GM19035 (cell line): ENCODE measurements around the gene RALGPS1.

ENCODE experiments used
- ATAC-seq: cut with Tn5 transposase; IDR thresholded peaks from one replicate; pipeline ENCODE4 v1.9.1; 2021; ENCODE audit not compliant: unreplicated experiment

The RALGPS1 gene

DNA sequence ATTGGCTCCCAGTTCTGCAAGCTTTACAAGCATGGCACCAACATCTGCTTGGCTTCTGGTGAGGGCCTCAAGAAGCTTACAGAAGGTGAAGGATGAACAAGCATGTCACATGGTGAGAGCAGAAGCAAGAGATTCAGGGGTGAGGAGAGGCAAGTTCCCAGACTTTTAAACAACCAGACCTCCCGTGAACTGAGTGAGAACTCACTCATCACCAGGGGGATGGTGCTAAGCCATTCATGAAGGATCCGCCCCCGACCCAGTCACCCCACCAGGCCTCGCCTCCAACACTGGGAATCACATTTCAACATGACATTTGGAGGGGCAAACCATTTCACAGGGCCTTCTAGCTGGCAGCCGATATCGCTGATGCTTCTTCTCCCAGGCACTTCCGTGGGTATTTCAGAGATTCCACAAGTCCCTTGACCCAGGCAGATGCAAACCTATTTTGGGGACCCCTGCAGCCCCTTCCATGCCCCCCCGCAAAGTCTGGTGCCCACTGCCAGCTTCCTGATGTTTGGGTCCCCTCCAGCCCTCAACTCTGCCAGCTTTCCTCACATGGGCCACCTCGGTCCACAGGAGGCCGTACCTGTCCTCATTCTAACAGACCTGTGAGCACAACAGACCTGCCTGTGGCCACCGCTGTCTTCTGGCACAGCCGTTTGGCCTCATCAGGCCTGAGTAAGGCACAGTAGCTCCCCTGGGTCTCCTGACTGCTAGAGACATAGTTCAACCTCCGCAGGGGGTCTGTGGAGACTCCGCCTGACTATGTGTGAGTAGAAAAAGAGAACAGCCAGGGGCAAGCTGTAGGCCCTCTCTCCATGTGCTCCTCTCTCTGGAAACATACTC lies 268.5 kb downstream of the RALGPS1 start:
- ATAC-seq, result no peak

DNA sequence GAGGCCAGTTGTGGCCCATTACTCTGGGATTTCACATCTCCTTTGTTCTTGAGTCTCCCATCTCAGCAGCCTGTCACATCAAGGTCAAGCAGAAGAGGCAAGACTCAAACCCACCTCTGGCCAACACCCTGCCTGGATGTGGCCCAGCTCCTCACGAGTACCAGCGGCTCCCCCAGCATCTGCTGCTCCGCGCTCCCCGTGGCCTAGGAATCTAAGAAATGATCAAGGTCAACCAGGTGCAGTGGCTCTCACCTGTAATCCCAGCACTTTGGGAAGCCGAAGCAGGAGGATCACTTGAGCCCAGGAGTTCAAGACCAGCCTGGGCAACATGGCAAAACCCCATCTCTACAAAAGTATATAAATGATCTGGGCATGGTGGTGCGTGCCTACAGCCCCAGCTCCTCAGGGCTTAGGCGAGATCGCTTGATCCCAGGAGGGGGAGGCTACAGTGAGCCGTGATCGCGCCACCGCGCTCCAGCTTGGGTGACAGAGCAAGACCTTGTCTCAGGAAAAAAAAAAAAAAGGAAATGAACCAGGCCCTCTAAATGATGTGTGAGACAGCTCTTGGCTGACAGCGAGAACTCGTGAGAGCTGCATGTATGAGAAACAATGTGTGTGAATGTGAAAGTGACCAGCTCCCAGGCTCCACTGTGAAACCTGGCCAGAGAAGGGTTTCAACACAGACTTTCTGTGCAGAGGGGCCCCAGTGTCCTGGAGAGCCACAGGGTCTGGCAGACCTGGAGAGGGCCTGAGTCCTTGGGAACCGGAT lies 269.4 kb downstream of the RALGPS1 start:
- ATAC-seq, result peak; percentile 62

- no peak for ATAC-seq
Observed at GRCh38 chr9:127184641-127185040, 270.1 kb downstream of the RALGPS1 start.

DNA sequence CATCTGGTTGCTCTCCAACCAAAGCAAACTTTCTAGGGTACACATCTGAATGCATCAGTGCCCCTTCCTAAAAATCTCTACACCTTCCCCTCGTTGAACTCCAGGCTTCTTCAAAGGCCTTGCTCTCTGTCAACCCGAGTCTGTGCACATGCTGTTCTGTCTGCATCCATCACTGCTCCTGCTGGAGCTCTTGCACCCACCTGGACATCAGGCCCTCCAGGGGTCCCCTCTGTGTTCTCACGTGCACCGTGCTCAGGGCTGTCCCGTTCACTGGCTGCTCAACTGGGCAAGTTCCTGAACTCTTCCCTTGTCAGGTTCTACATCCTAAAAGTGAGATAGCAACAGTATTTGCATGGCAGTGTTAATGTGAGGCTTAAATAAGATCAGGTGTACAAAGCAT lies 270.6 kb downstream of the RALGPS1 start:
- ATAC-seq, result no peak

GRCh38 chr9:127185931-127186781 lies 271.6 kb downstream of the RALGPS1 start:
- ATAC-seq, result no peak

GRCh38 chr9:127186806-127187205 lies 272.2 kb downstream of the RALGPS1 start:
- no peak for ATAC-seq

GRCh38 chr9:127187231-127187956 lies 272.8 kb downstream of the RALGPS1 start:
- ATAC-seq, result no peak

GRCh38 chr9:127188396-127188795 lies 273.8 kb downstream of the RALGPS1 start:
- ATAC-seq, result no peak

GRCh38 chr9:127189628-127190027 lies 275.0 kb downstream of the RALGPS1 start:
- no peak for ATAC-seq

- ATAC-seq, result no peak
Observed at GRCh38 chr9:127192744-127193143, 278.2 kb downstream of the RALGPS1 start.

GRCh38 chr9:127193483-127193882 lies 278.9 kb downstream of the RALGPS1 start:
- ATAC-seq, result no peak

GRCh38 chr9:127194881-127195713 lies 280.5 kb downstream of the RALGPS1 start:
- ATAC-seq, result no peak

DNA sequence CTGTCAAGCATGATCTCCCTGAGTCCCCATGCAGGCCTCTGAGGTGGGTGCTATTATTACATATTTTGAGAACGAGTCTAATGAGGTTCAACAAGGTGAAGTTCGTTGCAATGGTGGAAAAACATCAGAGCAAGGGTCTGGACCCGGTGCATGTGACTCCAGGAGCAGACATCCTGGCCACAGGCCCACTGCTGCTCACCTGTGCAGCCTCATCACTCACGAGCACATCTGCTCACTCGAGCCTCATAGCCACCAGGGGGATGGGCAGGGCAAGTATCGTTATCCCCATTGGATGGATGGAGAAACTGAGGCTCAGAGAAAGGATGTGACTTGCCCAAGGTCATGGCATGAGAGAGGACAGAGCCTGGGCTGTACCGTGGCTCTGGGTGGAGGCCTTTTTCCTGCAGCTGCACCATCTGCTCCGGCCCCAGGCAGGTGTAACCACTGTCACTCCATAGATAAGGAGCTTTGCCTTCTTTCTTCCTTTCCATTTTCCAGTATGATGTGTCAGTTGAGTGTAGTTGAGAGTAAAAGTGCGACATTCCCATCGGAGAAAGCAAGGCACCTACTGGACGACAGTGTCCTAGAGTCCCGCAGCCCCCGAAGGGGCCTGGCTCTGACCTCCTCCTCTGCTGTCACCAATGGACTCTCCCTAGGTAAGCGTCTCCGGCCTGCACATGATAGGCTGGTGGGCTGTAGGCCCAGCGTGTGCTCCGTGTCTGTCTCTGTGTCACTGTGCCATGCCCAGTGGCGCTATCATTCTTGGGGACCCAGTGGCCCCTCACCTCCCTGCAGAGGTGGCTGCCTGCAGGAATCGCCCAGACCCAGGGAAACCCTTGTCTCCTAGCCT lies 281.6 kb downstream of the RALGPS1 start:
- ATAC-seq, result no peak

GRCh38 chr9:127196826-127197145 lies 282.2 kb downstream of the RALGPS1 start:
- no peak for ATAC-seq

DNA sequence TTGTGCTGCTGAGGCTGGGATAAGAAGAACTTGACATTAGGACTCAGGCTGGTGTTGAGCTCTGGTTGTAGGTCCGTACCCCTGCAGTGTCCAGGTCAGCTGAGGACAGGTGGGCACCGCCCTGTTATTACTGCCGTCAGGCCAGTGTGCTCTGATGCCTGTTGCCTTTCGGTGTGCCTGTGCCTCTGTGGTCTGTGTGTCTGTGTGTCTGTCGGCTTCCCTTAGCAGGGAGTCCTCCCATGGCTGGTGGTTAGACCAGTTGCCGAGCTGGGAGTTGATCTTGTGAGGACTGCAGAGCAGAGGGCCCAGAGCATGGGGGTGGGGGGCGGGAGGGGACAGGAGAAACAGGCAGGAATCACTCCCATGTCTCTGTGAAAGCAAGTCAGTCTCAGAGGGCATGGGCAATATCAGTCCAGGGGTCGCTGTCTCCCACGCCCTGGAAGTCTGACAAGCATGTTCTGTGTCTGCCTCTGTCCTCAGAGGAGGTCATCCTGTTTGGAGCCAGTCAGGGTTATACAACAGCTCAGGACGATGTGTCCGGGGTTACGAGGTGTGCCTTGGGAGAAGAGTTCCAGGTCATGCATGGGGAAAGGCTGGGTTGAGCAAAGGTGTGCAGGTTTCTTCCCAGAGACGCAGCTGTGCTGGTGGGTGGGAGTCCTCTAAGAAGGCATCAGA lies 282.7 kb downstream of the RALGPS1 start:
- ATAC-seq, result no peak

DNA sequence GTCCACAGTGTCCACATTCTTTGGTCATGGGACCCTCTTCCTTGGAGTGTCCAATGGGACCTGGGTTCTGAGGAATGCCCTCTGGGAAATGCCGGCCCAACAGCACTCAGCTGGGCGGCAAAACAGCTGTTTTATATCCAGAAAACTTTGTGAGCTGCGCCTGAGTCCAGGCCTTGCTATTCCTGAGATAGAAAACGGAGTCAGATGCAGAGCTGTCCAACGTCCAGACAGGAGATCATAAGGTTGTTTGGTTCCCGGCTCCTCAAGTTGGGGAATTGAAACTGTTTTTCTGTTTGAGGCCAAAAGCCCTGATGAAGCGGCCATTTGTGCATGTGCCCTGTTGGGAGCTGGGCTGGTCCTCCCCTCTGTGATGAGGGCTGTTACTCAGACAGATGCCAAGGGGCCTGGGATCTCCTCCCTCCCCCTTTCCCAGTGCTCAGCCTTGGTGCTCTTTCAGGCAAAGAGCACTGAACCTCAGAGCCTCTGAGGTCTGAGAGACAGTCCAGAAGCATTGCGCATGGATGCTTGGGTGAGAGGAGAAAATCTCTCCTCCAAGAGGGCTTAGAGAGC lies 283.4 kb downstream of the RALGPS1 start:
- no peak for ATAC-seq

GRCh38 chr9:127198587-127198986 lies 284.0 kb downstream of the RALGPS1 start:
- ATAC-seq, result no peak
